Head of caudate nucleus (tissue), 42 donors: ENCODE results near the gene LSM7.

Experiments
- DNase-seq, 42 donors: peaks; one replicate each; pipeline versions ENCODE4 v3.0.0 to v3.0.0-alpha.2; 2020 to 2021; ENCODE audit warnings: mixed read lengths in 7 of 42
- intact Hi-C: fragments of 100-400 bp; cut with DNase I; formaldehyde crosslinking; loops from one replicate; pipeline ENCODE4 v1.15.0; 2022

The LSM7 gene

DNA sequence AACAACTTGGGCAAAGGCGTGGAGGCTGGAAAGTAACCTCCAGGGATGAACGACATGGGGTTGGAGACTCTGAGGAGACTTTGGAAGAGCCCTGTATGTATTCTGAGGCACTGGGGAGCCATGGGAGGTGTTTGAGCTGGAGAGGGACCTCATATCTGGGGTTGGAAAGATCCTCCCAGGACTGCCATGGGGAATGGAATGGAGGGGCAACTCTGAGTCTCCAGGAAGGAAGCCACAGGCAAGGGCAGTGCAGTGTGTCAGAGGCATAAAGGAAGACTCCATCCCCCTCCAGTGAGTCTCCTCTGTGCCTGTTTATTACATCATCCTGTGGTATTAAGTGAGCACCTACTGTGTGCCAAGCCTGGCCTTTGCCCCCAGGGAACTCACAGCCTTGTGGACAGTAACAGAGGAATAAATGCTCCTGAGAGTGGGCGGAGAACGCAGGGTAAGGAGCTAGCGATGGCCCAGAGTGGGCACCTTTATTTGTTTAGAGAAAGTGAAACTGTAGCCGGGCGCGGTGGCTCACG lies 54.1 kb downstream of the LSM7 start:
- intact Hi-C loops = loop anchor here (2.0 to 5.0 kb wide), 2 partner anchors 43 to 117 kb away; no protein-coding TSS in a partner anchor
- no peak for DNase-seq

DNA sequence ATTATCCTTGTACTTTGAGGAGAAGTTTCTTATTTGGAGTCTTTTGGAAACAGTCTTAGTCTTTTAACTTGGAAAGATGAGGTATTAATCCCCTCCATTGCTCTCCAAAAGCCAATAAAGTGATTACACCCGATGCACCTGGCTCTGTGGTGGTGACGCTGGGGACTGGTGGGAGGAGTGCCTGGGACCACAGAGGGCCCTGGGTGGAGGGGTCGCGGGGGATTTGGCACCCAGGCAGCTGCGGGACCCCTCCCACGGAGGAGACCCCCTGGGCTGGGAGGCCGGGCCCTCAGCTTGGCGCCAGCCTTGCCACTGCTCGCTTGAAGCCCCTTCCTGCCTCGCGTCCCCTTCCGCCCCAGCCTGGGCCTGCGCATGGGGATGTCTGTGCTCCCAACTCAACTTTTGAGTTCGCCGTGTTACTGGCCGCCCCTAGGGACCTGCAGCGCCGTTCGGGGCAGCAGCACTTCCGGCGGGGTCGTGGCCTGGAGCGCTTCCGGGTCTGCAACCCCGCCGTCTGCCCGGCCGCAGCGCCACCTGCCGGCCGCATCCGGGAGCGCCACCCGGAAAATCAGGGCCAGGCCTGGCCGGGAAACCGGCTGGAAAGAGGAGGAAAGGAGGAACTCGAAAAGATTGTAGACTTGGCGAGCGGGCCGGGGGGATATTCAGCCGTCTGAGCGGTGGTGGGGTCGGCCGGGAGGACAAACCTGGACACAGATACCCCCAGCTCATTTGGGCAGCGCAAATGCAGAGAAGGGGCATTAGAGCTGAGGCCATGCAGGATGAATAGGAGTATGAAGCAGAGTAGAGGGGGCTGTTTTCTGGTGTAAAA lies 54.8 kb downstream of the LSM7 start:
- intact Hi-C loops = loop anchor here (2.0 to 5.0 kb wide), 3 partner anchors 37 to 117 kb away; partner anchors contain the start of genes PLEKHJ1 and SF3A2
- DNase-seq = peak in 36 of 42 donors; percentile 42 to 86 (median 72)
